Activated T-cell treated with anti-CD3 and anti-CD28 coated beads, Interleukin-2, amount 50 U/mL, for 4 hours (primary cell): ENCODE results near the gene SPCS3. TPM values are rescaled to one million over a fixed set of nuclear protein-coding genes. Genes with fewer than 3 reads are reported as not detected.
A peak's percentile ranks its signal among the peaks of the same experiment; 100 is the strongest.
"Not testable (repeated sequence)": the region's sequence is repeated elsewhere in the genome, so short reads cannot be mapped to it uniquely, and the experiment has no call there.

Source experiments
- ATAC-seq, 2 donors: fragments of 200-7000 bp; cut with Tn5 transposase; one replicate each; pipeline ENCODE4 v1.10.0; 2021
- DNase-seq: peaks from one replicate; pipeline ENCODE4 v3.0.0-alpha.2; 2020
- H3K27me3 Mint-ChIP-seq: one replicate; pipeline ENCODE4 v1.8.0; 2021; ENCODE audit warnings: low read depth, mixed read lengths
- H3K36me3 Mint-ChIP-seq: one replicate; pipeline ENCODE4 v1.8.0; 2022; ENCODE audit warnings: mixed read lengths; ENCODE audit not compliant: insufficient read depth
- H3K4me1 Mint-ChIP-seq: one replicate; pipeline ENCODE4 v1.8.0; 2021; ENCODE audit warnings: low read depth, mixed read lengths
- H3K4me3 Mint-ChIP-seq: one replicate; pipeline ENCODE4 v1.8.0; 2021; ENCODE audit warnings: mild to moderate bottlenecking, moderate library complexity, mixed read lengths
- H3K9me3 Mint-ChIP-seq: one replicate; pipeline ENCODE4 v1.8.0; 2021; ENCODE audit warnings: mixed read lengths
- total RNA-seq, 3 donors: library from RNA; stranded (reverse); gene quantifications; one replicate each; pipeline ENCODE4 v1.2.1, GENCODE V29; 2021

The SPCS3 gene
- total RNA-seq, 3 donors from 2014 or later: 227 to 236 (median 231) TPM

GRCh38 chr4:176292920-176293319, 26.8 kb upstream of the SPCS3 start:
- DNase-seq (no peak), ATAC-seq (no peak)
- H3K27me3 Mint-ChIP-seq: no peaks in the 10 kb centered on the region
- H3K4me1 Mint-ChIP-seq: no peaks in the 10 kb centered on the region
- no peak overlapping the region for H3K4me3 Mint-ChIP-seq
- H3K9me3 Mint-ChIP-seq: no peaks in the 10 kb centered on the region
- no peaks in the 10 kb centered on the region for H3K36me3 Mint-ChIP-seq

- DNase-seq: no peak
- Mint-ChIP-seq H3K4me3 (no peak overlapping the region), H3K4me1 (no peaks in the 10 kb centered on the region), H3K36me3 (no peaks in the 10 kb centered on the region), H3K27me3 (no peaks in the 10 kb centered on the region), H3K9me3 (no peaks in the 10 kb centered on the region)
- no peak for ATAC-seq
These were observed 26.1 kb upstream of the SPCS3 start for GRCh38 chr4:176293660-176294059.

GRCh38 chr4:176295907-176296306, 23.9 kb upstream of the SPCS3 start:
- not testable (repeated sequence) for H3K4me1 Mint-ChIP-seq, H3K36me3 Mint-ChIP-seq, DNase-seq, H3K27me3 Mint-ChIP-seq, H3K9me3 Mint-ChIP-seq, H3K4me3 Mint-ChIP-seq, ATAC-seq

- DNase-seq: no peak
- Mint-ChIP-seq H3K27me3 (peaks cover 4% of the 10 kb centered on the region), H3K9me3 (no peaks in the 10 kb centered on the region), H3K36me3 (no peaks in the 10 kb centered on the region), H3K4me1 (no peaks in the 10 kb centered on the region), H3K4me3 (no peak overlapping the region)
- ATAC-seq: no peak
These were observed 21.1 kb upstream of the SPCS3 start for GRCh38 chr4:176298664-176299063.

GRCh38 chr4:176300036-176300435, 19.7 kb upstream of the SPCS3 start:
- Mint-ChIP-seq H3K4me1 (no peaks in the 10 kb centered on the region), H3K9me3 (no peaks in the 10 kb centered on the region), H3K4me3 (no peak overlapping the region), H3K36me3 (no peaks in the 10 kb centered on the region), H3K27me3 (peaks cover 15% of the 10 kb centered on the region)
- no peak for DNase-seq
- no peak for ATAC-seq

GRCh38 chr4:176300565-176300964, 19.2 kb upstream of the SPCS3 start:
- ATAC-seq: no peak
- H3K4me3 Mint-ChIP-seq: no peak overlapping the region
- DNase-seq: no peak
- no peaks in the 10 kb centered on the region for H3K4me1 Mint-ChIP-seq
- H3K9me3 Mint-ChIP-seq: no peaks in the 10 kb centered on the region
- H3K36me3 Mint-ChIP-seq: no peaks in the 10 kb centered on the region
- peaks cover 18% of the 10 kb centered on the region for H3K27me3 Mint-ChIP-seq

- H3K27me3 Mint-ChIP-seq: peaks cover 31% of the 10 kb centered on the region
- no peak for ATAC-seq
- H3K4me3 Mint-ChIP-seq: no peak overlapping the region
- H3K36me3 Mint-ChIP-seq: no peaks in the 10 kb centered on the region
- no peaks in the 10 kb centered on the region for H3K4me1 Mint-ChIP-seq
- H3K9me3 Mint-ChIP-seq: no peaks in the 10 kb centered on the region
- no peak for DNase-seq
These were observed 17.2 kb upstream of the SPCS3 start for GRCh38 chr4:176302283-176303275.

- no peaks in the 10 kb centered on the region for H3K9me3 Mint-ChIP-seq
- peaks cover 36% of the 10 kb centered on the region for H3K27me3 Mint-ChIP-seq
- H3K4me1 Mint-ChIP-seq: no peaks in the 10 kb centered on the region
- H3K36me3 Mint-ChIP-seq: no peaks in the 10 kb centered on the region
- DNase-seq (no peak), ATAC-seq (no peak)
- H3K4me3 Mint-ChIP-seq: no peak overlapping the region
These were observed 15.8 kb upstream of the SPCS3 start for GRCh38 chr4:176303938-176304337.

- Mint-ChIP-seq H3K9me3 (no peaks in the 10 kb centered on the region), H3K27me3 (peaks cover 36% of the 10 kb centered on the region), H3K4me1 (no peaks in the 10 kb centered on the region), H3K36me3 (no peaks in the 10 kb centered on the region), H3K4me3 (no peak overlapping the region)
- DNase-seq (no peak), ATAC-seq (no peak)
These were observed 12.7 kb upstream of the SPCS3 start for GRCh38 chr4:176306837-176307665.

- DNase-seq (no peak), ATAC-seq (no peak)
- Mint-ChIP-seq H3K9me3 (no peaks in the 10 kb centered on the region), H3K27me3 (peaks cover 36% of the 10 kb centered on the region), H3K4me1 (no peaks in the 10 kb centered on the region), H3K36me3 (no peaks in the 10 kb centered on the region), H3K4me3 (no peak overlapping the region)
These were observed 12.2 kb upstream of the SPCS3 start for GRCh38 chr4:176307666-176307930.

GRCh38 chr4:176308441-176308840, 11.3 kb upstream of the SPCS3 start:
- DNase-seq (no peak), ATAC-seq (no peak)
- no peaks in the 10 kb centered on the region for H3K9me3 Mint-ChIP-seq
- H3K27me3 Mint-ChIP-seq: peaks cover 33% of the 10 kb centered on the region
- H3K36me3 Mint-ChIP-seq: no peaks in the 10 kb centered on the region
- H3K4me3 Mint-ChIP-seq: no peak overlapping the region
- H3K4me1 Mint-ChIP-seq: no peaks in the 10 kb centered on the region

GRCh38 chr4:176309046-176309445, 10.7 kb upstream of the SPCS3 start:
- ATAC-seq (peak; percentile 52 to 65), DNase-seq (no peak)

GRCh38 chr4:176309772-176310171, 10.0 kb upstream of the SPCS3 start:
- Mint-ChIP-seq H3K27me3 (peaks cover 24% of the 10 kb centered on the region), H3K9me3 (no peaks in the 10 kb centered on the region), H3K4me1 (no peaks in the 10 kb centered on the region), H3K4me3 (no peak overlapping the region), H3K36me3 (no peaks in the 10 kb centered on the region)
- no peak for ATAC-seq
- DNase-seq: no peak

More at GRCh38 chr4:176309046-176309445, 10.7 kb upstream of the SPCS3 start:
- Mint-ChIP-seq H3K4me3 (no peak overlapping the region), H3K4me1 (no peaks in the 10 kb centered on the region), H3K9me3 (no peaks in the 10 kb centered on the region), H3K36me3 (no peaks in the 10 kb centered on the region), H3K27me3 (peaks cover 29% of the 10 kb centered on the region)

GRCh38 chr4:176313596-176314336, 6.0 kb upstream of the SPCS3 start:
- DNase-seq (no peak), ATAC-seq (no peak)
- Mint-ChIP-seq H3K27me3 (no peaks in the 10 kb centered on the region), H3K36me3 (no peaks in the 10 kb centered on the region), H3K4me3 (no peak overlapping the region), H3K4me1 (peaks cover 5% of the 10 kb centered on the region), H3K9me3 (no peaks in the 10 kb centered on the region)
